H1 (cell line): ENCODE data around the gene PAQR8. TPM values are rescaled to one million over a fixed set of nuclear protein-coding genes. Genes with fewer than 3 reads are reported as not detected.

ENCODE experiments used
- CTCF ChIA-PET: fragments of 300-600 bp; sonication (Branson Sonifier 250); formaldehyde crosslinking; loops from one replicate; lab custom pipeline; 2021; ENCODE audit not compliant: partially characterized antibody; lab: Charles Lee
- POLR2A ChIA-PET: fragments of 300-600 bp; sonication (Branson Sonifier 250); formaldehyde crosslinking; loops from one replicate; lab custom pipeline; 2021; ENCODE audit warnings: inconsistent platforms; ENCODE audit not compliant: partially characterized antibody; lab: Charles Lee
- DNase-seq, 2 experiments: peaks; one replicate each; pipeline versions ENCODE4 v3.0.0 to v3.0.0-alpha.2; 2010 to 2022; ENCODE audit warnings: low spot score in 2 of 2, low read depth in 1 of 2, mixed read lengths in 1 of 2
- FAIRE-seq: peaks from 2 replicates; lab custom pipeline; 2011; peaks lifted over from hg19 to GRCh38; lab: Jason Lieb, UNC
- H2AFZ ChIP-seq: 2 replicates; pipeline ENCODE4 v1.8.1; 2012; ENCODE audit warnings: low read length, inconsistent platforms
- H2AK5ac ChIP-seq: 2 replicates; pipeline ENCODE4 v1.6.1; 2013; ENCODE audit warnings: low read depth, low read length
- H2BK120ac ChIP-seq: replicated peaks from 2 replicates; pipeline ENCODE3; 2013; ENCODE audit warnings: low read depth, low read length, inconsistent platforms
- H2BK12ac ChIP-seq: 2 replicates; pipeline ENCODE4 v1.6.1; 2013; ENCODE audit warnings: low read depth, low read length
- H2BK15ac ChIP-seq: 2 replicates; pipeline ENCODE4 v1.6.1; 2013; ENCODE audit warnings: low read length
- H2BK20ac ChIP-seq: 2 replicates; pipeline ENCODE4 v1.6.1; 2013; ENCODE audit warnings: low read length
- H2BK5ac ChIP-seq: 2 replicates; pipeline ENCODE4 v1.6.1; 2013; ENCODE audit warnings: low read depth, low read length
- H3K14ac ChIP-seq: 2 replicates; pipeline ENCODE4 v1.6.1; 2013; ENCODE audit warnings: inconsistent platforms; ENCODE audit not compliant: insufficient read length
- H3K18ac ChIP-seq: 2 replicates; pipeline ENCODE4 v1.6.1; 2013; ENCODE audit warnings: low read length; ENCODE audit errors: extremely low read depth
- H3K23ac ChIP-seq: 2 replicates; pipeline ENCODE4 v1.6.1; 2013; ENCODE audit warnings: inconsistent platforms; ENCODE audit not compliant: insufficient read length
- H3K23me2 ChIP-seq: 2 replicates; pipeline ENCODE4 v1.6.1; 2013; ENCODE audit warnings: low read depth, low read length
- H3K27ac ChIP-seq: 2 replicates; pipeline ENCODE4 v1.6.1; 2011; ENCODE audit warnings: low read depth, low read length, inconsistent platforms
- H3K27me3 ChIP-seq, 4 experiments: replicated peaks in 1 of 4; 1 replicate in 1 of 4; 2 replicates in 3 of 4; pipeline versions ENCODE4 v1.6.1 to v1.8.1; 2011 to 2013; ENCODE audit warnings: low read length in 3 of 4, mild to moderate bottlenecking in 3 of 4, inconsistent platforms in 2 of 4, mixed read lengths in 2 of 4, moderate library complexity in 1 of 4; ENCODE audit not compliant: control insufficient read depth in 3 of 4, insufficient read depth in 3 of 4; ENCODE audit errors: extremely low read depth in 1 of 4
- H3K36me3 ChIP-seq, 4 experiments: 2 replicates each; pipeline versions ENCODE4 v1.6.1 to v1.8.1; 2011 to 2013; ENCODE audit warnings: mild to moderate bottlenecking in 4 of 4, low read length in 3 of 4, moderate library complexity in 2 of 4, control low read depth in 1 of 4, inconsistent platforms in 1 of 4; ENCODE audit not compliant: insufficient read depth in 4 of 4, control insufficient read depth in 2 of 4
- H3K4ac ChIP-seq: replicated peaks from 2 replicates; pipeline ENCODE3; 2013; ENCODE audit warnings: low read length, low read depth, mixed read lengths, inconsistent platforms; ENCODE audit not compliant: insufficient read length
- H3K4me1 ChIP-seq, 4 experiments: replicated peaks in 1 of 4; 1 replicate in 1 of 4; 2 replicates in 3 of 4; pipeline versions ENCODE4 v1.6.1 to v1.8.1; 2011 to 2013; ENCODE audit warnings: low read length in 3 of 4, inconsistent platforms in 2 of 4, mixed read lengths in 1 of 4; ENCODE audit not compliant: insufficient read depth in 4 of 4, control insufficient read depth in 3 of 4
- H3K4me2 ChIP-seq, 2 experiments: 2 replicates each; pipeline versions ENCODE4 v1.6.1 to v1.8.1; 2011 to 2013; ENCODE audit warnings: low read depth in 2 of 2, low read length in 2 of 2, control low read depth in 1 of 2, inconsistent platforms in 1 of 2, mild to moderate bottlenecking in 1 of 2; ENCODE audit not compliant: insufficient read depth in 1 of 2
- H3K4me3 ChIP-seq, 4 experiments: fragments of 200-600, 300-600 bp in 1 of 4; sonication (generic), shearing (Covaris generic), sonication (Bioruptor Twin) in 1 of 4; 2 replicates each; pipeline versions ENCODE4 v1.5.1 to v1.8.1; 2011 to 2016; ENCODE audit warnings: low read length in 4 of 4, low read depth in 3 of 4, control low read depth in 2 of 4, inconsistent platforms in 2 of 4, mild to moderate bottlenecking in 2 of 4, mixed read lengths in 1 of 4, moderate library complexity in 1 of 4; ENCODE audit not compliant: insufficient read depth in 2 of 4; ENCODE audit errors: extremely low read depth in 1 of 4
- H3K56ac ChIP-seq: replicated peaks from 2 replicates; pipeline ENCODE3; 2013; ENCODE audit warnings: low read depth, mild to moderate bottlenecking, mixed read lengths, low read length, inconsistent platforms; ENCODE audit not compliant: insufficient read length
- H3K79me1 ChIP-seq: 2 replicates; pipeline ENCODE4 v1.6.1; 2013; ENCODE audit warnings: low read depth, low read length, control low read depth
- H3K79me2 ChIP-seq, 2 experiments: 2 replicates each; pipeline versions ENCODE4 v1.6.1 to v1.8.1; 2012 to 2013; ENCODE audit warnings: low read length in 2 of 2, mild to moderate bottlenecking in 2 of 2, inconsistent platforms in 1 of 2; ENCODE audit not compliant: insufficient read depth in 2 of 2, control insufficient read depth in 1 of 2
- H3K9ac ChIP-seq, 4 experiments: replicated peaks in 1 of 4; 1 replicate in 1 of 4; 2 replicates in 3 of 4; pipeline versions ENCODE4 v1.6.1 to v1.8.1; 2011 to 2013; ENCODE audit warnings: low read depth in 3 of 4, low read length in 3 of 4, control low read depth in 2 of 4, mild to moderate bottlenecking in 2 of 4, moderate library complexity in 2 of 4, inconsistent platforms in 1 of 4; ENCODE audit errors: extremely low read depth in 1 of 4
- H3K9me3 ChIP-seq, 2 experiments: 2 replicates each; pipeline versions ENCODE4 v1.6.1 to v1.8.1; 2012 to 2013; ENCODE audit warnings: mild to moderate bottlenecking in 2 of 2, moderate library complexity in 2 of 2, control low read depth in 1 of 2, inconsistent platforms in 1 of 2, low read depth in 1 of 2, low read length in 1 of 2, mixed read lengths in 1 of 2; ENCODE audit not compliant: insufficient read depth in 2 of 2
- H4K20me1 ChIP-seq, 2 experiments: replicated peaks in 1 of 2; 2 replicates each; pipeline versions ENCODE3 to v1.8.1; 2011 to 2013; ENCODE audit warnings: inconsistent platforms in 2 of 2, low read length in 2 of 2, mild to moderate bottlenecking in 1 of 2; ENCODE audit not compliant: insufficient read depth in 2 of 2, control insufficient read depth in 1 of 2
- H4K5ac ChIP-seq: 2 replicates; pipeline ENCODE4 v1.6.1; 2013; ENCODE audit warnings: low read length, low read depth, mixed read lengths, inconsistent platforms; ENCODE audit not compliant: insufficient read length
- H4K8ac ChIP-seq: 2 replicates; pipeline ENCODE4 v1.8.0; 2013; ENCODE audit warnings: mild to moderate bottlenecking, moderate library complexity, low read length, inconsistent platforms; ENCODE audit not compliant: insufficient read depth; ENCODE audit errors: extremely low read depth
- H4K91ac ChIP-seq: replicated peaks from 2 replicates; pipeline ENCODE3; 2013; ENCODE audit warnings: low read length, mixed read lengths, inconsistent platforms; ENCODE audit not compliant: insufficient read length
- CHD1 ChIP-seq: IDR thresholded peaks from 2 replicates; pipeline ENCODE4 v1.6.1; 2012; ENCODE audit warnings: low read depth, low read length, improper control_type of control experiment
- GTF2F1 ChIP-seq: IDR thresholded peaks from 2 replicates; pipeline ENCODE4 v1.6.1; 2012; ENCODE audit warnings: low read depth, low read length, improper control_type of control experiment, borderline replicate concordance
- NANOG ChIP-seq: IDR thresholded peaks from 2 replicates; pipeline ENCODE4 v1.6.1; 2011; ENCODE audit warnings: low read length, low read depth, mild to moderate bottlenecking, inconsistent platforms; ENCODE audit not compliant: insufficient read depth, poor library complexity, severe bottlenecking
- TCF12 ChIP-seq: IDR thresholded peaks from 2 replicates; pipeline ENCODE4 v1.6.1; 2011; ENCODE audit warnings: low read depth, mild to moderate bottlenecking, low read length
- ZNF274 ChIP-seq: IDR thresholded peaks from 2 replicates; pipeline ENCODE4 v1.7.0; 2012; ENCODE audit warnings: low read length, borderline replicate concordance; ENCODE audit errors: extremely low read depth
- WGBS, 2 experiments: shearing (Covaris generic) in 1 of 2; methylation state at CpG; one replicate each; pipeline versions ENCODE4 v1.1.6 to v1.1.7; 2013 to 2015; ENCODE audit warnings: low lambda C conversion rate in 2 of 2, mixed read lengths in 2 of 2, inconsistent platforms in 1 of 2, low coverage in 1 of 2, missing lambda C conversion rate in 1 of 2; ENCODE audit not compliant: insufficient replicate concordance in 2 of 2, insufficient coverage in 1 of 2, insufficient read length in 1 of 2; ENCODE audit errors: extremely low coverage in 1 of 2, missing lambda C conversion rate in 1 of 2; 5-methylcytosine and 5-hydroxymethylcytosine counted together
- polyA plus RNA-seq, 7 experiments: library from polyadenylated mRNA; depleted of rRNA in 3 of 7; stranded (reverse) in 5 of 7; unstranded in 2 of 7; fragments of >200 nt in 5 of 7; fragments of 200-250 nt in 2 of 7; gene quantifications; 1 replicate in 5 of 7; 2 replicates in 1 of 7; 4 replicates in 1 of 7; pipeline versions ENCODE4 v1.2.1 to v1.2.3, GENCODE V29; 2011 to 2013; ENCODE audit warnings: missing spikeins in 2 of 7, mixed read lengths in 2 of 7
- total RNA-seq: library from RNA; stranded (reverse); fragmentation: NEBNext Ultra II Directional; extraction: Animal tissue kit (Norgen Biotek cat#: 25700); gene quantifications from 2 replicates; pipeline ENCODE4 v1.2.1, GENCODE V29; 2021

PAQR8 gene
- total and polyA plus RNA-seq, 2 of the 8 experiments (the other 6 are each of a cell fraction or from before 2014, with no cell fraction given) = 7.6 to 9.6 TPM

- WGBS, 2 experiments = 91% methylated on average over 4 of the region's 4 CpGs; no CpG with 5 or more reads in 1 of the 2 experiments
- POLR2A ChIA-PET = no interaction called here
These were observed 26.8 kb downstream of the PAQR8 start for GRCh38 chr6:52388790-52389189.

More at GRCh38 chr6:52388790-52389189, 26.8 kb downstream of the PAQR8 start:
- no peak for TF ChIP-seq CHD1
- TF ChIP-seq ZNF274 = no peak
- TF ChIP-seq NANOG = no peak
- no peak for TF ChIP-seq GTF2F1
- TF ChIP-seq TCF12 = no peak
- no peak overlapping the region for H3K56ac ChIP-seq
- H2BK5ac ChIP-seq = no peak overlapping the region
- no peak overlapping the region for H3K14ac ChIP-seq
- H3K4me2 ChIP-seq = no peak overlapping the region
- no peaks in the 10 kb centered on the region for H3K79me2 ChIP-seq
- no peak overlapping the region for H3K4ac ChIP-seq
- DNase-seq (no peak), FAIRE-seq (no peak)
- H3K4me3 ChIP-seq = no peak overlapping the region
- H3K9ac ChIP-seq = no peak overlapping the region
- no peak overlapping the region for H2AFZ ChIP-seq
- H3K18ac ChIP-seq = no peak overlapping the region
- H2BK120ac ChIP-seq = no peak overlapping the region
- no peaks in the 10 kb centered on the region; a peak in 1 of 8 replicates for H3K36me3 ChIP-seq
- H4K5ac ChIP-seq = no peak overlapping the region
- H2AK5ac ChIP-seq = no peak overlapping the region
- H3K23ac ChIP-seq = no peak overlapping the region
- peaks cover 0 to 2% (median 0%) of the 10 kb centered on the region in 4 experiments; a peak in 1 of 7 replicates for H3K27me3 ChIP-seq
- no peak overlapping the region for H2BK20ac ChIP-seq
- H2BK15ac ChIP-seq = no peak overlapping the region
- H4K8ac ChIP-seq = no peak overlapping the region
- peaks cover 0 to 1% of the 10 kb centered on the region in 2 experiments for H4K20me1 ChIP-seq
- CTCF ChIA-PET = interaction anchor here (1.3 to 6.1 kb wide), 3 partner anchors 11 to 262 kb away, joined by 3 to 29 read pairs (median 20); no protein-coding TSS in a partner anchor
- H3K79me1 ChIP-seq = no peaks in the 10 kb centered on the region
- no peaks in the 10 kb centered on the region for H3K23me2 ChIP-seq
- no peak overlapping the region for H2BK12ac ChIP-seq
- no peak overlapping the region for H3K27ac ChIP-seq
- H4K91ac ChIP-seq = no peak overlapping the region
- peaks cover 6 to 15% of the 10 kb centered on the region in 2 experiments for H3K9me3 ChIP-seq
- no peaks in the 10 kb centered on the region for H3K4me1 ChIP-seq
